Prostate gland (tissue), 2 donors: ENCODE data around the gene NOC4L. TPM values are rescaled to one million over a fixed set of nuclear protein-coding genes. Genes with fewer than 3 reads are reported as not detected.
"Not testable (repeated sequence)": the region's sequence is repeated elsewhere in the genome, so short reads cannot be mapped to it uniquely, and the experiment has no call there.

Experiments
- DNase-seq: peaks from one replicate; pipeline ENCODE4 v3.0.0-alpha.2; 2019; ENCODE audit warnings: low spot score
- H3K27ac ChIP-seq, 2 donors: fragments of 200-600 bp; sonication (generic); 2 replicates each; pipeline ENCODE4 v1.5.1; 2017 to 2019
- H3K27me3 ChIP-seq: fragments of 200-600 bp; sonication (generic); replicated peaks from 2 replicates; pipeline ENCODE4 v1.5.1; 2019; ENCODE audit not compliant: insufficient read depth
- H3K36me3 ChIP-seq, 2 donors: fragments of 200-600 bp; sonication (generic); 1 replicate in 1 of 2; 2 replicates in 1 of 2; pipeline versions ENCODE4 v1.5.1 to v1.8.1; 2017 to 2019
- H3K4me1 ChIP-seq: fragments of 200-600 bp; sonication (generic); replicated peaks from 2 replicates; pipeline ENCODE4 v1.5.1; 2019
- H3K4me3 ChIP-seq, 2 donors: fragments of 200-600 bp; sonication (generic); 2 replicates each; pipeline ENCODE4 v1.5.1; 2017 to 2019
- H3K9me3 ChIP-seq: fragments of 200-600 bp; sonication (generic); 2 replicates; pipeline ENCODE4 v1.5.1; 2017
- CTCF ChIP-seq, 4 experiments: fragments of 200-600 bp in 2 of 4; fragments of 450-650 bp in 2 of 4; sonication (generic) in 2 of 4; IDR thresholded peaks; 1 replicate in 3 of 4; 2 replicates in 1 of 4; pipeline ENCODE4 v1.5.1; 2016 to 2019; ENCODE audit warnings: antibody characterized with exemption in 4 of 4, mild to moderate bottlenecking in 2 of 4, moderate library complexity in 2 of 4
- POLR2A ChIP-seq: fragments of 450-650 bp; IDR thresholded peaks from one replicate; pipeline ENCODE4 v1.6.1; 2016; ENCODE audit warnings: antibody characterized with exemption, mild to moderate bottlenecking
- POLR2AphosphoS5 ChIP-seq: sonication (generic); formaldehyde crosslinking; IDR thresholded peaks from one replicate; pipeline ENCODE4 v1.6.1; 2017; ENCODE audit warnings: antibody characterized with exemption
- WGBS: methylation state at CpG from one replicate; pipeline ENCODE4 v1.1.5; 2018; 5-methylcytosine and 5-hydroxymethylcytosine counted together
- intact Hi-C: fragments of 100-400 bp; cut with DNase I; formaldehyde crosslinking; loops from one replicate; pipeline ENCODE4 v1.14.2; 2022
- total RNA-seq, 2 donors: library from RNA; depleted of rRNA; stranded (reverse); fragments of >200 nt; gene quantifications; one replicate each; pipeline ENCODE4 v1.1.0, GENCODE V29; 2016

The NOC4L gene
- total RNA-seq, 2 donors from 2014 or later, result 12.4 to 32.5 TPM

- Histone ChIP-seq H3K27ac (no peak overlapping the region), H3K4me1 (no peaks in the 10 kb centered on the region), H3K4me3 (no peak overlapping the region), H3K9me3 (no peaks in the 10 kb centered on the region), H3K27me3 (no peaks in the 10 kb centered on the region), H3K36me3 (no peaks in the 10 kb centered on the region)
- 66% methylated on average over 8 of the region's 8 CpGs for WGBS
- no peak for TF ChIP-seq POLR2AphosphoS5
- no peak for TF ChIP-seq CTCF (IDR thresholded peaks at IDR 0.05)
- TF ChIP-seq POLR2A, result no peak
- intact Hi-C loops, result no loop called here
- DNase-seq, result no peak
These were observed 50.3 kb downstream of the NOC4L start for GRCh38 chr12:132194556-132194955.

GRCh38 chr12:132195242-132195641 is 51.0 kb downstream of the NOC4L start:
- H3K9me3 ChIP-seq, intact Hi-C loops, H3K27ac ChIP-seq, H3K27me3 ChIP-seq, H3K4me3 ChIP-seq, H3K36me3 ChIP-seq, H3K4me1 ChIP-seq, DNase-seq: not testable (repeated sequence)
- WGBS, result 52% methylated on average over 12 of the region's 12 CpGs

- no peak for TF ChIP-seq CTCF (IDR thresholded peaks at IDR 0.05)
- TF ChIP-seq POLR2A, result no peak
- no peak for TF ChIP-seq POLR2AphosphoS5
- intact Hi-C loops, result no loop called here
- 45% methylated on average over 32 of the region's 32 CpGs for WGBS
- no peaks in the 10 kb centered on the region for H3K9me3 ChIP-seq
- H3K27me3 ChIP-seq, result no peaks in the 10 kb centered on the region
- no peak for DNase-seq
- no peak overlapping the region for H3K27ac ChIP-seq
- no peaks in the 10 kb centered on the region for H3K4me1 ChIP-seq
- no peak overlapping the region for H3K4me3 ChIP-seq
- H3K36me3 ChIP-seq, result no peaks in the 10 kb centered on the region
These were observed 52.0 kb downstream of the NOC4L start for GRCh38 chr12:132196038-132196872.

- Histone ChIP-seq H3K27ac (no peak overlapping the region), H3K36me3 (no peaks in the 10 kb centered on the region), H3K27me3 (no peaks in the 10 kb centered on the region), H3K4me1 (no peaks in the 10 kb centered on the region), H3K9me3 (no peaks in the 10 kb centered on the region), H3K4me3 (no peak overlapping the region)
- TF ChIP-seq CTCF (IDR thresholded peaks at IDR 0.05) (no peak), POLR2AphosphoS5 (no peak), POLR2A (no peak)
- 81% methylated on average over 19 of the region's 22 CpGs for WGBS
- intact Hi-C loops, result no loop called here
- no peak for DNase-seq
These were observed 52.7 kb downstream of the NOC4L start for GRCh38 chr12:132196873-132197390.

- Histone ChIP-seq H3K9me3 (no peaks in the 10 kb centered on the region), H3K4me1 (no peaks in the 10 kb centered on the region), H3K36me3 (no peaks in the 10 kb centered on the region), H3K4me3 (no peak overlapping the region), H3K27ac (no peak overlapping the region), H3K27me3 (no peaks in the 10 kb centered on the region)
- intact Hi-C loops, result no loop called here
- 82% methylated on average over 43 of the region's 44 CpGs for WGBS
- DNase-seq, result no peak
- no peak for TF ChIP-seq POLR2AphosphoS5
- no peak for TF ChIP-seq CTCF (IDR thresholded peaks at IDR 0.05)
- TF ChIP-seq POLR2A, result no peak
These were observed 53.5 kb downstream of the NOC4L start for GRCh38 chr12:132197581-132198354.
